Stomach (tissue), 9 donors: ENCODE measurements around the gene EFR3B. TPM values are rescaled to one million over a fixed set of nuclear protein-coding genes. Genes with fewer than 3 reads are reported as not detected.

ENCODE experiments used
- DNase-seq, 2 donors: peaks; one replicate each; pipeline versions ENCODE4 v3.0.0 to v3.0.0-alpha.2; 2013 to 2019
- H3K27ac ChIP-seq, 5 donors: fragments of 200-600 bp in 4 of 5; sonication (generic) in 4 of 5; one replicate each; pipeline ENCODE4 v1.5.1; 2013 to 2019; ENCODE audit warnings: mild to moderate bottlenecking in 1 of 5, moderate library complexity in 1 of 5
- H3K27me3 ChIP-seq, 3 donors: fragments of 200-600 bp; sonication (generic); one replicate each; pipeline ENCODE4 v1.5.1; 2017 to 2019; ENCODE audit warnings: mixed run types in 1 of 3
- H3K36me3 ChIP-seq, 4 donors: fragments of 200-600 bp; sonication (generic); 1 replicate in 3 of 4; 2 replicates in 1 of 4; pipeline ENCODE4 v1.5.1; 2016 to 2019
- H3K4me1 ChIP-seq, 4 donors: fragments of 200-600 bp; sonication (generic); one replicate each; pipeline ENCODE4 v1.5.1; 2016 to 2019
- H3K4me3 ChIP-seq, 4 donors: fragments of 200-600 bp; sonication (generic) in 3 of 4; one replicate each; pipeline ENCODE4 v1.5.1; 2016 to 2019; ENCODE audit warnings: mild to moderate bottlenecking in 1 of 4
- H3K9me3 ChIP-seq, 4 donors: fragments of 200-600 bp; sonication (generic); one replicate each; pipeline ENCODE4 v1.5.1; 2016 to 2019
- EP300 ChIP-seq: sonication (generic); formaldehyde crosslinking; IDR thresholded peaks from one replicate; pipeline ENCODE4 v1.6.1; 2017; ENCODE audit warnings: antibody characterized with exemption
- POLR2A ChIP-seq, 4 donors: fragments of 450-650 bp; IDR thresholded peaks; one replicate each; pipeline ENCODE4 v1.6.1; 2016; ENCODE audit warnings: antibody characterized with exemption in 4 of 4, control low read depth in 2 of 4, mild to moderate bottlenecking in 1 of 4, moderate library complexity in 1 of 4
- POLR2AphosphoS5 ChIP-seq, 3 donors: sonication (generic); formaldehyde crosslinking; IDR thresholded peaks; one replicate each; pipeline ENCODE4 v1.6.1; 2016; ENCODE audit warnings: antibody characterized with exemption in 3 of 3
- WGBS, 5 donors: extraction: QIAGEN DNeasy Blood & Tissue Kit in 3 of 5; methylation state at CpG; one replicate each; pipeline versions ENCODE4 v1.1.5 to v1.1.7; 2013 to 2018; 5-methylcytosine and 5-hydroxymethylcytosine counted together
- intact Hi-C: fragments of 100-400 bp; cut with DNase I; formaldehyde crosslinking; loops from one replicate; pipeline ENCODE4 v1.15.1; 2023; ENCODE audit warnings: low total_unique reads
- polyA plus RNA-seq, 3 donors: library from polyadenylated mRNA; stranded (reverse); fragments of 200-250 nt; gene quantifications; one replicate each; pipeline ENCODE4 v1.2.3, GENCODE V29; 2013
- total RNA-seq, 5 donors: library from RNA; depleted of rRNA; stranded (reverse); fragments of >200 nt; gene quantifications; one replicate each; pipeline versions ENCODE4 v1.1.0 to v1.2.3, GENCODE V29; 2014 to 2016
- TF ChIP-seq, protein P1 (sequence below), 7 experiments: fragments of 450-650 bp in 4 of 7; fragments of 200-600 bp in 3 of 7; sonication (generic) in 3 of 7; IDR thresholded peaks; one replicate each; pipeline ENCODE4 v1.5.1; 2016 to 2019; ENCODE audit warnings: antibody characterized with exemption in 7 of 7, control low read depth in 2 of 7, mild to moderate bottlenecking in 1 of 7
- donor health status: healthy with polysubstance abuse.
- donor health status: Bipolar disorder and iron deficiency.
- donor health status: healthy.

Gene EFR3B
- total and polyA plus RNA-seq, 8 donors, result 0.10 to 4.5 (median 0.58) TPM; not detected in 1

DNA sequence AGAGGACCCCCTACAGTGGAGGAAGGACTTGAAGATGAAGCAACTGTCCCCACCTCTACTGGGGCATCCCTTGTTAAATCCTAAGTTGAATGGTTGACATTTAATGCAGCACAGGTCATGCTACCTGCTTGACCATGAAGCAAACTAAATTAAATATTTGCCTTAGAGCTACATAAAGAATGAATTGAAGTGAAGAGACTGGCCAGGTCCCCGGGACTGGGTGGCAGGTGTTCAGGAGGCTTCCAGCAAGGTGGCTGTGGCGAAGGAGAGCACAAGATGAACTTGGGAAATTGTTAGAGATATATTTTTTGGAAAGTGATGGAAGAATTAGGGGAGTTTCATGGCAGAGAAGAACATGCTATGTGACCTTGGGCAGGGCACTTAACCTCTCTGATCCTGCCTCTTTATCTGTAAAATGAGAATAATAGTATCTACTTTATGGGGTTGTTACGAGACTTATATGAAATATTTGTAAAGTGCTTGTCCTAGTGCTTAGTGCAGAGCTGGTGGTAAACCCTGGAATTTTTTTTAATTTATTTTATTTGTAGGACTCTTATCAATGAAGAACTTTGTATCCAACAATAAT lies 37.3 kb downstream of the EFR3B start:
- WGBS, 5 donors, result 24 to 54% (median 51%) methylated on average over 3 of the region's 3 CpGs
- H3K27me3 ChIP-seq, result no peaks in the 10 kb centered on the region
- no peak for DNase-seq
- no peaks in the 10 kb centered on the region for H3K36me3 ChIP-seq
- TF ChIP-seq, protein P1, sequence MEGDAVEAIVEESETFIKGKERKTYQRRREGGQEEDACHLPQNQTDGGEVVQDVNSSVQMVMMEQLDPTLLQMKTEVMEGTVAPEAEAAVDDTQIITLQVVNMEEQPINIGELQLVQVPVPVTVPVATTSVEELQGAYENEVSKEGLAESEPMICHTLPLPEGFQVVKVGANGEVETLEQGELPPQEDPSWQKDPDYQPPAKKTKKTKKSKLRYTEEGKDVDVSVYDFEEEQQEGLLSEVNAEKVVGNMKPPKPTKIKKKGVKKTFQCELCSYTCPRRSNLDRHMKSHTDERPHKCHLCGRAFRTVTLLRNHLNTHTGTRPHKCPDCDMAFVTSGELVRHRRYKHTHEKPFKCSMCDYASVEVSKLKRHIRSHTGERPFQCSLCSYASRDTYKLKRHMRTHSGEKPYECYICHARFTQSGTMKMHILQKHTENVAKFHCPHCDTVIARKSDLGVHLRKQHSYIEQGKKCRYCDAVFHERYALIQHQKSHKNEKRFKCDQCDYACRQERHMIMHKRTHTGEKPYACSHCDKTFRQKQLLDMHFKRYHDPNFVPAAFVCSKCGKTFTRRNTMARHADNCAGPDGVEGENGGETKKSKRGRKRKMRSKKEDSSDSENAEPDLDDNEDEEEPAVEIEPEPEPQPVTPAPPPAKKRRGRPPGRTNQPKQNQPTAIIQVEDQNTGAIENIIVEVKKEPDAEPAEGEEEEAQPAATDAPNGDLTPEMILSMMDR (IDR thresholded peaks at IDR 0.05), result no peak
- no peak for TF ChIP-seq EP300
- no peak for TF ChIP-seq POLR2AphosphoS5 (IDR thresholded peaks at IDR 0.05)
- TF ChIP-seq POLR2A (IDR thresholded peaks at IDR 0.05), result no peak
- H3K9me3 ChIP-seq, result no peaks in the 10 kb centered on the region
- intact Hi-C loops, result no loop called here
- peaks cover 9 to 17% (median 14%) of the 10 kb centered on the region in 4 donors for H3K4me1 ChIP-seq
- no peak overlapping the region for H3K4me3 ChIP-seq
- H3K27ac ChIP-seq, result peak overlapping the region in 1 of 5 donors; percentile 13

DNA sequence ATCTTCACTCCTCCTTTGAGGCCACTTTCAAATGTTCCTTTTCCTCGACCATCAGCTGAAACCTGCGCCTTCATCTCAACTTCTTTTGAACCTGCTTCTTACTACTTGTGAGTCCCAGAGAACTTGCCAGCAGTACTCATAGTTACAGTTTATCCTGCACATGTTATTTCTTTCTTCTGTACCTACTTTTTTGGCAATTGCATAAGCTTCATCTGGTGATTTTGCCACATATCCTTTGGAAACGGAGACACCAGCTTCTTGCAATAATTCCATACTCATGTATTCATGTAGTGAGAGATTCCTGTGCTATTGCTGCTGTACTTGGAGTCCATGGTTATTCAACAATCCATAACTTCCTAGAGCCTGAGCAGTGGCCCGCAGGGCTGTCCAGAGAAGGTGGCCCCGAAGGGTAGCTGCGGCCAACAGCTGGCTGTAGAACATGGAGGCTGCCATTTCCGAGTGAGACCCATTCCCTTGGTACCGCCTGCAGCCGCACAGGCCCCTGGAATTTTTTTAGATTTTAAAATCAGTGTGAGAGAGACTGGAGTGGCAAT lies 39.4 kb downstream of the EFR3B start:
- H3K4me3 ChIP-seq, result no peak overlapping the region
- no peak overlapping the region for H3K27ac ChIP-seq
- no peaks in the 10 kb centered on the region for H3K36me3 ChIP-seq
- intact Hi-C loops, result no loop called here
- H3K9me3 ChIP-seq, result no peaks in the 10 kb centered on the region
- DNase-seq, result no peak
- 93 to 97% (median 96%) methylated on average over 9 of the region's 9 CpGs for WGBS, 5 donors
- TF ChIP-seq POLR2AphosphoS5 (IDR thresholded peaks at IDR 0.05), result no peak
- H3K4me1 ChIP-seq, result peaks cover 9 to 17% (median 14%) of the 10 kb centered on the region in 4 donors
- no peaks in the 10 kb centered on the region for H3K27me3 ChIP-seq

DNA sequence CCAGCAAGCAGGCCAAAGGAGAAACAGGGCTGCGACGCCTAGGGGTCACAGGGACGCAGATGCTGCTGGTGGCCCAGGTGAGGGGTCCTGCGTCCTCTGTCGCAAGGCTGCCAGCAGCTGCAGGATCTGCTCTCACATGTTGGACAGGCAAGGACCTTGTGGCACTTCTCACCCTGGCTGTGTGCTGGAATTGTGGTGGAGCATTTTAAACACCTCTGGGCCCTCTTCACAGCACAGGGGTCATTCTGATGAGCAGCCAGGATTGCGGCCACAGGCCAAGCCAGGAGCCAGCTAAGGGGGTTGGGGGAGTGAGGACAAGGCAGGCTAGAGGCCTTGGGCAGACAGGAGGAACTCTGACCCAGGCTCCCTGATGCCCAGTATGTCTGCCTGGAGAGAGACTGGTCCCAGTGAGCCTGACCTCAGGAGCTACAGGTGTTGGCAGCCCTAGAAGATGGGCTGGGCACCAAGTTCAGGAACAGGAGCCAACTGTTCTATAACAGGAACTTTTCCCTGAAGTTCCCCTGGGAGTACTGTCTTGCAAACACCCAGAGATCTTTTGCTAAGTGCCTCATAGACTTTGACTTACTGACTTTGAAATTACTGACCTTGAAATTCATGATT lies 40.2 kb downstream of the EFR3B start:
- Histone ChIP-seq H3K9me3 (no peaks in the 10 kb centered on the region), H3K27ac (no peak overlapping the region), H3K4me1 (peaks cover 9 to 17% (median 14%) of the 10 kb centered on the region in 4 donors), H3K27me3 (no peaks in the 10 kb centered on the region), H3K36me3 (no peaks in the 10 kb centered on the region), H3K4me3 (no peak overlapping the region)
- TF ChIP-seq POLR2A (IDR thresholded peaks at IDR 0.05) (no peak), POLR2AphosphoS5 (IDR thresholded peaks at IDR 0.05) (no peak), EP300 (no peak)
- TF ChIP-seq, protein P1 (IDR thresholded peaks at IDR 0.05), result no peak
- intact Hi-C loops, result no loop called here
- DNase-seq, result no peak
- 80 to 94% (median 91%) methylated on average over 6 of the region's 6 CpGs for WGBS, 5 donors

DNA sequence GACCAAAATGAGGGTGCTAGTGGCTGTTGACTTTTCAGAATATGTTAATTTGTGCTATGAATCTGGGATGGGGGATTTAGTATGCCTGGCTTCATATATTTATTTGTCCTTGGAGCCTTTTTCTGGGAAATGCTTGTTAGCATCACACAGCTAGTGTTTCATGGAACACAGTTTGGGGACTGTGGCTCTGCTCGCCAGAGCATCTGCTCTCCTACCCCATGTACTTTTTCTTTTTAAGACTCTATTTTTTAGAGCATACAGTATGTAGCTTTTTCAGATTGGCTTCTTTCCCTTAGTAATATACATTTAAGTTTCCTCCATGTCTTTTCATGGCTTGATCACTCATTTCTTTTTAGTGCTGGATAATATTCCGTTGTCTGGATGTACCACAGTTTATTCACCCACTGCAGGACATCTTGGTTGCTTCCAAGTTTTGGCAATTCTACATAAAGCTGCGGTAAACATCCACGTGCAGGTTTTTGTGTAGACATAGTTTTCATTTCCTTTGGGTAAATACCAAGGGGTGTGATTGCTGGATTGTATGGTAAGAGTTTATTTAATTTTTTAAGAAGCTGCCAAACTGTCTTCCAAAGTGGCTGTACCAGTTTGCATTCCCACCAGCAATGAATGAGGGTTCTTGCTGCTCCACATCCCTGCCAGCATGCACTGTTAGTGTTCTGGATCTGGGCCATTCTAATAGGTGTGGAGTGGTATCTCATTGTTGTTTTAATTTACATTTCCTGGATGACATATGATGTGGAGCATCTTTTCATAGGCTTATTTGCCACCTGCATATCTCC lies 44.1 kb downstream of the EFR3B start:
- Histone ChIP-seq H3K27ac (no peak overlapping the region), H3K4me1 (peaks cover 0 to 9% (median 8%) of the 10 kb centered on the region in 4 donors), H3K36me3 (no peaks in the 10 kb centered on the region), H3K27me3 (no peaks in the 10 kb centered on the region), H3K9me3 (no peaks in the 10 kb centered on the region), H3K4me3 (no peak overlapping the region)
- TF ChIP-seq EP300 (no peak), POLR2A (IDR thresholded peaks at IDR 0.05) (no peak), POLR2AphosphoS5 (IDR thresholded peaks at IDR 0.05) (no peak)
- TF ChIP-seq, protein P1 (IDR thresholded peaks at IDR 0.05), result no peak
- intact Hi-C loops, result no loop called here
- DNase-seq, result no peak
- WGBS, 5 donors, result 55 to 78% (median 67%) methylated on average over 4 of the region's 4 CpGs
